GM18498 (cell line): ENCODE measurements around the gene POLQ.
"Not testable (repeated sequence)": the region's sequence is repeated elsewhere in the genome, so short reads cannot be mapped to it uniquely, and the experiment has no call there.

Experiments used
- ATAC-seq: cut with Tn5 transposase; IDR thresholded peaks from one replicate; pipeline ENCODE4 v1.9.1; 2021; ENCODE audit warnings: mild to moderate bottlenecking, moderate library complexity; ENCODE audit not compliant: unreplicated experiment

POLQ gene

GRCh38 chr3:121515313-121515712 lies 30.5 kb downstream of the POLQ start:
- ATAC-seq: no peak

DNA sequence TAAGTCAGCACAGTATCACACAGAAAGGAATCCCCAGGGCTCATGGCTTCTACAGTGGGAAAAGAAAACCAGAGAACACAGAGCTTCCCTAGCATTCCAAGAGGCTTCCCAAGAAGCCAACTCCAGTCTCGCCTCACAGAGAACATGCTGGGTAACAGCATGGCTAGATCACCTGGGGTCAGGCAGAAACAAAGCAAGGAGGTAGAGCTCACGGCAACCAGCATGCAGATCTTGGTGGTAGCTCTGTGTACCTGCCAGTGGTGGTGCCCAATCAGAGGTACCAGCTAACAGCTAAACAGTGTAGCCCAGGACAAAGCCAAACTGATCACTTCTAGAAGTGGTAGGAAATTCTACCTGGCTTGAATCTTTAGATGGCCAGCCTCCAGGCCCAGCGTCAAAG lies 31.3 kb downstream of the POLQ start:
- ATAC-seq: no peak

DNA sequence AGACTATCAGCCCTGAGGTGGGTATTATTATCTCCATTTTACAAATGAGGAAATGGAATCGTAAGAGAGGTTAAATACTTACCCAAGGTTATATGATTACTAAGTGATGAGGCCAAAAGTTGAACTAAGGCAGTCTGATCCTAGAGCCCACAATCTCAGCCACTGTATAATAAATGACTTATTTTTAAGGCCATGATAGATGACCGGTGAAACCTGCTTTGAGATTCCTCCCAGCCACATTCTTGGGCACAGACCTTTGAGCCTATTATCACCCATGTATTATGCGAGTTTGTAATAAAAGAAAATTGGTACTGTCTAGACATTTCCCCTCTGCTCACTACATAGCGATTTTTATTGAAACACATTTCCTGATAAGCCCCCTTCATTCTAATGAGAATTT lies 37.4 kb downstream of the POLQ start:
- no peak for ATAC-seq

GRCh38 chr3:121505256-121505655 lies 40.5 kb downstream of the POLQ start:
- ATAC-seq: no peak

- no peak for ATAC-seq
Measured at GRCh38 chr3:121504618-121505017, 41.2 kb downstream of the POLQ start.

- no peak for ATAC-seq
Measured at GRCh38 chr3:121496786-121497185, 49.0 kb downstream of the POLQ start.

- ATAC-seq: no peak
Measured at GRCh38 chr3:121493431-121493830, 52.4 kb downstream of the POLQ start.

DNA sequence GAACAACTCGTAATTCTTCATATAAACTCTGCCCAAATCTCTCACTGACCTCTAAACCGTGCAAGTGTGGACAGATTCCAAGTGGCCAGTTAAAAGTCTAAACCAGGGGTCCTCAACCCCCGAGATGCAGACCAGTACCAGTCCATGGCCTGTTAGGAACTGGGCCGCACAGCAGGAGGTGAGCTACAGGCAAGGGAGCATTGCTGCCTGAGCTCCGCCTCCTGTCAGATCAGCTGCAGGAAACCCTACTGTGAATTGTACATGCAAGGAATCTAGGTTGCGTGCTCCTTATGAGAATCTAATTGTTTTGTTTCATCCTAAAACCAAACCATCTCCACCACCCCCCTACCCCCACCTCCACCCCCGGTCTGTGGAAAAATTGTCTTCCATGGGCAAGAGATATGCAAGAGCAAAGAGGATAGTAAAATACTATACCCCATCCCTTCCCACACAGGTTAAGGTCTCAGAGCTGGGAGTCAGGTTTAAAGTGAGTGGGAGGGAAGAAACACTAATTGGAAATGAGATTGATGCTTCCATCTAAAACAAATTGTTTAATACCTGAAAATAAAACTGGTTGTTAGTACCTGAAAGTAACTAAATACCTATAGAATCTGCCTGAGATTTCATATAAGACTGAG lies 54.0 kb downstream of the POLQ start:
- ATAC-seq: no peak

DNA sequence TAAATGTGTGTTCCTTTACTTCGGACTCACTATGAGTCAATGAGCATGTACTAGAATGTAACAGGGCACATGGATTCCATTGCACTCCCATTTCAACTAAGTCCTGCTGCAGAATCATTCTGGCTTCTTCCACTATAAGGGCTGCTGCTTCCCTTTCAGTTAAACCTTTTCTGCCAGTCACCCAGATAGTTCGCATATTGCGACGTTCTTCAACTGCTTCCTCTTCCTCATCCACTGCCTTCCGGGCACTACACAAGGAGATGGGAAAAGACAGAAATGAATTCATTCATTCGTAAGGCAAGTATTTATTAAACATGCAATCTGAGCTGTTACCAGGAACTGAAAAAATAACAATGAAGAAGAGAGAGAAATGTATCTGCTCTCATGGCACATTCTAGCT lies 55.6 kb downstream of the POLQ start:
- no peak for ATAC-seq

GRCh38 chr3:121488628-121489027 lies 57.2 kb downstream of the POLQ start:
- no peak for ATAC-seq

DNA sequence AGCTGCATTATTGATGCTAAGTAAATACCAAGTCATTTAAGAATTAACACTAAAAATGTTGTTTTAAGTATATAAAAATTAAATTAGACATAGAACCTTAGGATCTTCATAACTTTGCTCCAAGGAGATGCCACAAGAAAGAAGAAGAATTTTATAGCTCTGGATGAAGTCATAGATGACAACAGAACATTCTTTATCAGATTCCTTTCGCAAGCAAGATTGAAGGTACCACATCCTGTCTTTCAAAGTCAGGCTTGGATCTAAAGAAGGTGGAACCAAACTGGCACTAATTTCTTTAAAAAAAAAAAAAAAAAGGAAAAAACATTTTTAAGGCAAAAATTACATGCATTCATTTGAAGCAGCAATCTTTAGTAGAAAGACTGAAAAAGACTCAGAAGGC lies 62.5 kb downstream of the POLQ start:
- ATAC-seq: no peak

DNA sequence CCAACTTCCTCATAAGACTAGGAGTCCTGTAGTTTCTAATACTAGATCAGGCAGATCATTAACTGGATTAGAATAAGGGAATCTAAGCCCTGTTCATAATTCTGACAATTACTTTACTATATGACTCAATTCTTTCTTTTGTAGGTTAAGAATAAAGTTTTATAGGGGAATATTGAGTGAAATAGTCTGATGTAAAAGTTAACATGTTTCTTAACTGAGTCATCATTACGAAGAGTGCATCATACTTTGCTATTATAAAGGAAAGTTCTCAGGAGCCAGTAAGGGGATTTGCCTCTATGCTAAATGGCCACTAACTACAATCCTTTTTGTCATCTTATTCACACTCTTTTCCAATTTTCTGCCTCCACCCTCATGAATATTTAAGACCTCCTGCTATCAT lies 63.1 kb downstream of the POLQ start:
- no peak for ATAC-seq

DNA sequence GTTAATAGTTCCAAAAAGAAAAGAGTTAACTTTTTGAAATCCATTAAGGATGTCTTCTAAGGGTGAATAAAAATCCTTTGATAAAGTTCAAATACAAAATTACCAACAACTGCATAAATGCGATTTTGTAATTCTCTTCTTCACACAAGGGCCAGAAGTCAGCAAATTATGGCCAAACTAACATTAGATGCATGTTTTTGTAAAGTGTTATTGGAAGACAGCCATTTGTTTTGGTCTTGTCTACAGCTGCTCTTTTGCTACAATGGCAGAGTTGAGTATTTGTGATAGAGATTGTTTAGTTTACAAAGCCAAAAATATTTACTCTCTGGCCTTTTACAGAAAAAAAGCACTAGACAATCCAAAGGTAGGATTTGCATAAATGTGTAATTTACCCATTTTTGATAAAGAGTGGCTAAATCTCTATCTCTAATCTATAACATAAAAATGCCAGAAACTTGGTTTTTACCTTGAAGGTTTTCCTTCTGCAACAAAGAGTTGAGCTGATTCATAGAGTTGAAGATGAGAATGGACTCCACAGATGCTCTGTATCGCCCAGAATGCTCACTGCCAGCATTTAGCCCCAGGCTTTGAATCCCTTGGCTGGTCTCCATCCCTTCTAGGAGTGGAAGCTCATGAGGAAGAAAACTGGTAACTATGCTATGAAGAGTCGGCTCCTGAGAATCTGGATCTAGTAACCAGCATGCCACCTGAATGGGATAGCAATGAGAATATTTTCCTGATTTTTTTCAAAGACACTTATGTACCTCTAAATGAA lies 64.5 kb downstream of the POLQ start:
- no peak for ATAC-seq

DNA sequence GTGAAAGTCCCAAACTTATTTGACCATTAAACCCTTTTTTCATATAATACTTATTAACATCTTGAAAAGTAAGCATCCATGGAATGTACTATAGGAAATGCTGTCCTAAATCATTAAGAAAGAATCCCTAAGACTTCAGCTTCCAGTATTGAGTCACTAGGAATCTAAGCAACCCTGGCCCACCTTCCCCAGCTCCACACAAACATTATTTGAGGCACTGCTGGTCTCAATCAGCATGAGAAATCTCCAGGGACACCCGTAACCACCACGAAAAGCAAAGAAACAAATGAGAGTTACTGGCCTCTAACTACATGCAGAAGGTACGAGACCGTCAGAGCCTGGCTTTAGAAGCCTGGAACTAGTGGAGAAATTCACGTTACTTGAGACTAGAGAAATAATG lies 68.2 kb downstream of the POLQ start:
- ATAC-seq: no peak

DNA sequence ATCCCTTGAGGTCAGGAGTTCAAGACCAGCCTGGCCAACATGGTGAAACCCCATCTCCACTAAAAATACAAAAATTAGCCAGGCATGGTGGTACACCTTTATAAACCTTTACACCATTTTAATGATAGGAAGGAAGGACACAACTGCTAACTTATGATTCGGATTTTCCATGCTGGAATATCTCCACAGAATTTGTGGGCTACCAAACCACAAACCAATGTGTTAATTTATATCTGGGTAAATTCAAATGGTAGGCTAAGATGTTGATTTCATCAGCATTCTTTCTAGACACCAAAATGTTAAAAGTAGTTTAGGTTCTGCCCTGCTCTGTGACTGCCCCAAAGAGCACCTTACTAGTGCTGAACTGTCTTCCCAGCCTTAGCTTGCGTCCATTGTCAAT lies 72.8 kb downstream of the POLQ start:
- no peak for ATAC-seq

GRCh38 chr3:121467085-121467484 lies 78.7 kb downstream of the POLQ start:
- no peak for ATAC-seq

- no peak for ATAC-seq
Measured at GRCh38 chr3:121463745-121464144, 82.0 kb downstream of the POLQ start.

DNA sequence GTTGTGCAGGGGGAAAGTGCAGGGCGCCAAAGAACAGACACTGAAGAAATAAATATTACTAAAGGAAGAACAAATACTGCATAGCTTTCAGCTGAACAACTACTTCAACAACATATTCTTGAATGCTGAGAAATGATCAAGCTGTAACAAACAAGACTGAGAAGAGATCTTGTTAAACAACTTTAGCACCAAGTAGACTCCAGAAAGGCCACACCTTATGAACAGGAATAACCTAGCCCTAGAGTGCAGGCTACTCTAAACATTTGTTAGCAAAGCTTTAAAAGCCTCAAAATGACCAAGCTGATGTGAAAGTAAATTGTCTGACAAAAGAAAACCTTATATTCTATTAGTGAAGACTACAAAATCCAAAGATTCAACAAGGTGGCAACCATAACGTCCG lies 83.2 kb downstream of the POLQ start:
- no peak for ATAC-seq

DNA sequence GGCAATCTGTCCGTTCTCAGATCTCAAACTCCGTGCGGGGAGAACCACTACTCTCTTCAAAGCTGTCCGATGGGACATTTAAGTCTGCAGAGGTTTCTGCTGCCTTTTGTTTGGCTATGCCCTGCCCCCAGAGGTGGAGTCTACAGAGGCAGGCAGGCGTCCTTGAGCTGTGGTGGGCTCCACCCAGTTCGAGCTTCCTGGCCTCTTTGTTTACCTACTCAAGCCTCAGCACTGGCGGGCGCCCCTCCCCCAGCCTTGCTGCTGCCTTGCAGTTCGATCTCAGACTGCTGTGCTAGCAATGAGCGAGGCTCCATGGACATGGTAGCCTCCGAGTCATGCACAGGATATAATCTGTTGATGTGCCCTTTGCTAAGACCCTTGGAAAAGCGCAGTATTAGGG lies 94.0 kb downstream of the POLQ start:
- not testable (repeated sequence) for ATAC-seq

DNA sequence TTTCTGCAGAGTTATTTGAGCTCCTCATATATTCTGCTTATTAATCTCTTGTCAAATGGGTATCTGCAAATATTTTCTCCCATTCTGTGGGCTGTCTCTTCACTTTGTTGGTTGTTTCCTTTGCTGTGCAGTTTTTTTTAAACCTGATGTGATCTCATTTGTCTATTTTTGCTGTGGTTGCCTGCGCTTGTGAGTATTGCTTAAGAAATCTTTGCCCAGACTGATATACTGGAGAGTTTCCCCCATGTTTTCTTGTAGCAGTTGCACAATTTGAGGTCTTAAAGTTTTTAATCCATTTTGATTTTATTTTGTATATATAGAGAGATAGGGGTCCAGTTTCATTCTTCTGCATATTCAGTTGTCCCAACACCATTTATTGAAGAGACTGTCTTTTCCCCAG lies 102.3 kb downstream of the POLQ start:
- no peak for ATAC-seq

GRCh38 chr3:121436641-121437040 lies 109.1 kb downstream of the POLQ start:
- ATAC-seq: no peak

DNA sequence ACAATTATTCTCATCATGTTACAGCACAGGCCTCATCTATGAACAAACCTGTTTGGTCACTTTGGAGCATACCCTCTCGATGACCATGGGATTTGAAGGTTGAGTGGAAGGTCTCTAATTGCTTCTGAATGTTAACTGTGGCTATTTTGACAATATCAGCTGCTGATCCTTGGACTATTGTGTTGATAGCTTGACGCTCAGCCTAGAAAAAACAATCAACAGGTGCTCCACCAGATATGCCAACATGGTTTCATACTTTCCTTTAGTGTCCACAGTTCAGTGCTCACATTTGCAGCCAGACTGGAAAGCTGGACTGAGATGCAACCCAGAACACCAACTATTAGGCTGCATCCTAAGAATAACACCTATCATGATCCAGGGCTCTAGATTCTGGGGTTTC lies 109.7 kb downstream of the POLQ start:
- no peak for ATAC-seq
